Stimulated activated CD8-positive, alpha-beta memory T cell treated with anti-CD3 and anti-CD28 coated beads, Interleukin-12 subunit alpha, Interleukin-12 subunit beta, amount 100 ng/mL, for 24 hours (primary cell): Measurements from ENCODE around the gene SLC5A2.
"Not testable (repeated sequence)": the region's sequence is repeated elsewhere in the genome, so short reads cannot be mapped to it uniquely, and the experiment has no call there.

Source experiments
- DNase-seq: peaks from one replicate; pipeline ENCODE4 v3.0.0-alpha.2; 2020; ENCODE audit errors: extremely low read depth

The SLC5A2 gene

GRCh38 chr16:31498493-31498892 is 15.6 kb downstream of the SLC5A2 start:
- DNase-seq, result no peak

- no peak for DNase-seq
These were observed 17.0 kb downstream of the SLC5A2 start for GRCh38 chr16:31499928-31500327.

GRCh38 chr16:31501226-31501965 is 18.5 kb downstream of the SLC5A2 start:
- DNase-seq, result no peak

GRCh38 chr16:31501966-31502348 is 19.0 kb downstream of the SLC5A2 start:
- DNase-seq, result no peak

GRCh38 chr16:31502981-31503380 is 20.1 kb downstream of the SLC5A2 start:
- DNase-seq, result no peak

- not testable (repeated sequence) for DNase-seq
These were observed 20.6 kb downstream of the SLC5A2 start for GRCh38 chr16:31503555-31503954.

GRCh38 chr16:31504159-31504558 is 21.2 kb downstream of the SLC5A2 start:
- DNase-seq, result no peak

- DNase-seq, result no peak
These were observed 22.6 kb downstream of the SLC5A2 start for GRCh38 chr16:31505483-31505882.

- no peak for DNase-seq
These were observed 24.6 kb downstream of the SLC5A2 start for GRCh38 chr16:31507617-31507928.

- DNase-seq, result peak; percentile 69
These were observed 25.2 kb downstream of the SLC5A2 start, which contains the start of gene RUSF1 for GRCh38 chr16:31507929-31508705. Gene RUSF1 (minus strand): TSS chr16:31508391. CDS start chr16:31508373, 18 bp downstream.

- no peak for DNase-seq
These were observed 25.8 kb downstream of the SLC5A2 start for GRCh38 chr16:31508706-31509195.

- DNase-seq, result no peak
These were observed 30.2 kb downstream of the SLC5A2 start for GRCh38 chr16:31513126-31513525.

GRCh38 chr16:31513884-31514283 is 31.0 kb downstream of the SLC5A2 start:
- no peak for DNase-seq

GRCh38 chr16:31517800-31518402 is 35.0 kb downstream of the SLC5A2 start:
- no peak for DNase-seq

- DNase-seq, result no peak
These were observed 37.0 kb downstream of the SLC5A2 start for GRCh38 chr16:31519759-31520431.

- DNase-seq, result no peak
These were observed 38.4 kb downstream of the SLC5A2 start for GRCh38 chr16:31521368-31521767.

GRCh38 chr16:31522071-31522470 is 39.1 kb downstream of the SLC5A2 start:
- DNase-seq, result no peak

- DNase-seq, result not testable (repeated sequence)
These were observed 40.8 kb downstream of the SLC5A2 start for GRCh38 chr16:31523768-31524167.

- DNase-seq, result no peak
These were observed 42.2 kb downstream of the SLC5A2 start for GRCh38 chr16:31525113-31525512.

- no peak for DNase-seq
These were observed 44.9 kb downstream of the SLC5A2 start, which contains the start of gene AHSP for GRCh38 chr16:31527734-31528274. Gene AHSP (plus strand): TSS chr16:31527900. CDS start chr16:31528140, 240 bp downstream.

GRCh38 chr16:31528523-31529107 is 45.7 kb downstream of the SLC5A2 start:
- no peak for DNase-seq
